Adrenal gland (tissue), 12 donors: ENCODE results near the gene GALNT5. TPM values are rescaled to one million over a fixed set of nuclear protein-coding genes. Genes with fewer than 3 reads are reported as not detected.
"Not testable (repeated sequence)": the region's sequence is repeated elsewhere in the genome, so short reads cannot be mapped to it uniquely, and the experiment has no call there.

Experiments
- DNase-seq, 7 donors: peaks; one replicate each; pipeline ENCODE4 v3.0.0-alpha.2; 2019 to 2020
- H3K27ac ChIP-seq, 5 donors: fragments of 200-600 bp; sonication (generic) in 4 of 5; 1 replicate in 3 of 5; 2 replicates in 2 of 5; pipeline versions ENCODE4 v1.5.1 to v1.8.0; 2016 to 2020; ENCODE audit warnings: mild to moderate bottlenecking in 1 of 5
- H3K27me3 ChIP-seq: fragments of 200-600 bp; 2 replicates; pipeline ENCODE4 v1.8.0; 2021
- H3K36me3 ChIP-seq, 2 donors: fragments of 200-600 bp; replicated peaks in 1 of 2; 1 replicate in 1 of 2; 2 replicates in 1 of 2; pipeline versions ENCODE4 v1.5.1 to v1.8.0; 2018 to 2022
- H3K4me1 ChIP-seq, 2 donors: fragments of 200-600 bp; replicated peaks in 1 of 2; 1 replicate in 1 of 2; 2 replicates in 1 of 2; pipeline versions ENCODE4 v1.5.1 to v1.8.0; 2018 to 2021
- H3K4me3 ChIP-seq, 4 donors: fragments of 200-600 bp; sonication (generic) in 3 of 4; one replicate each; pipeline ENCODE4 v1.5.1; 2016 to 2018
- H3K9me3 ChIP-seq, 3 donors: fragments of 200-600 bp; sonication (generic) in 1 of 3; replicated peaks in 1 of 3; 1 replicate in 2 of 3; 2 replicates in 1 of 3; pipeline versions ENCODE4 v1.5.1 to v1.8.0; 2016 to 2021
- CTCF ChIP-seq, 6 experiments: fragments of 450-650 bp in 4 of 6; fragments of 200-600 bp in 2 of 6; sonication (generic) in 1 of 6; IDR thresholded peaks; 1 replicate in 5 of 6; 2 replicates in 1 of 6; pipeline versions ENCODE4 v1.5.1 to v1.8.0; 2016 to 2021; ENCODE audit warnings: antibody characterized with exemption in 6 of 6, mild to moderate bottlenecking in 2 of 6, moderate library complexity in 1 of 6
- POLR2A ChIP-seq, 2 donors: fragments of 450-650 bp; IDR thresholded peaks; one replicate each; pipeline ENCODE4 v1.6.1; 2017; ENCODE audit warnings: antibody characterized with exemption in 2 of 2, mild to moderate bottlenecking in 2 of 2, moderate library complexity in 1 of 2
- WGBS, 4 donors: extraction: QIAGEN DNeasy Blood & Tissue Kit in 2 of 4; methylation state at CpG; one replicate each; pipeline versions ENCODE4 v1.1.5 to v1.1.7; 2013 to 2017; 5-methylcytosine and 5-hydroxymethylcytosine counted together
- intact Hi-C, 2 donors: fragments of 100-400 bp; cut with DNase I; formaldehyde crosslinking; loops; one replicate each; pipeline versions ENCODE4 v1.14.1 to v1.15.0; 2022 to 2023
- polyA plus RNA-seq, 3 donors: library from polyadenylated mRNA; stranded (reverse); fragments of 200-250 nt in 2 of 3; fragments of 350-450 nt in 1 of 3; fragmentation: Illumina TruSeq in 1 of 3; extraction: RNeasy Lipid Tissue Mini Kit (QIAGEN cat#74804) in 1 of 3; gene quantifications; one replicate each; pipeline ENCODE4 v1.2.3, GENCODE V29; 2013 to 2014
- total RNA-seq, 9 donors: library from RNA; depleted of rRNA in 4 of 9; stranded (reverse); fragments of >200 nt in 4 of 9; fragments of 120-200 nt in 1 of 9; fragmentation: NEBNext Ultra II Directional in 1 of 9; extraction: Animal tissue kit (Norgen Biotek cat#: 25700) in 1 of 9; gene quantifications; one replicate each; pipeline versions ENCODE4 v1.1.0 to v1.2.4, GENCODE V29; 2013 to 2023
- donor health status: healthy with polysubstance abuse.
- donor health status: Bipolar disorder and iron deficiency.
- donor health status: DM: yes; HTN: yes; CAD: no.
- donor health status: DM: no; HTN: no; CAD: no.
- donor health status: DM: no; HTN: no; CAD: no.
- donor health status: DM: yes; HTN: yes; CAD: no.

Gene GALNT5
- total and polyA plus RNA-seq, 12 donors = under 0.01 to 0.22 (median 0.07) TPM; not detected in 3

- Histone ChIP-seq H3K4me3 (no peak overlapping the region), H3K9me3 (no peaks in the 10 kb centered on the region), H3K27me3 (no peaks in the 10 kb centered on the region), H3K36me3 (no peaks in the 10 kb centered on the region), H3K27ac (no peak overlapping the region), H3K4me1 (no peaks in the 10 kb centered on the region)
- DNase-seq = no peak
- intact Hi-C loops = no loop called here
- 50 to 75% (median 69%) methylated on average over 2 of the region's 2 CpGs for WGBS, 4 donors
- TF ChIP-seq POLR2A (IDR thresholded peaks at IDR 0.05) (no peak), CTCF (IDR thresholded peaks at IDR 0.05) (no peak)
These were observed 38.6 kb upstream of the GALNT5 start for GRCh38 chr2:157218911-157219310.

GRCh38 chr2:157220502-157220901 is 37.0 kb upstream of the GALNT5 start:
- WGBS, 4 donors = 50 to 61% (median 57%) methylated on average over 1 of the region's 1 CpG
- no peaks in the 10 kb centered on the region for H3K27me3 ChIP-seq
- intact Hi-C loops = no loop called here
- H3K4me3 ChIP-seq = no peak overlapping the region
- H3K4me1 ChIP-seq = no peaks in the 10 kb centered on the region
- H3K36me3 ChIP-seq = no peaks in the 10 kb centered on the region
- TF ChIP-seq CTCF (IDR thresholded peaks at IDR 0.05) (no peak), POLR2A (IDR thresholded peaks at IDR 0.05) (no peak)
- no peak overlapping the region for H3K27ac ChIP-seq
- DNase-seq = no peak
- no peaks in the 10 kb centered on the region for H3K9me3 ChIP-seq

- TF ChIP-seq CTCF (IDR thresholded peaks at IDR 0.05) = no peak
- no peak overlapping the region for H3K4me3 ChIP-seq
- no peaks in the 10 kb centered on the region for H3K9me3 ChIP-seq
- no peaks in the 10 kb centered on the region for H3K36me3 ChIP-seq
- intact Hi-C loops = no loop called here
- no peak overlapping the region for H3K27ac ChIP-seq
- WGBS, 4 donors = 68 to 80% (median 73%) methylated on average over 2 of the region's 2 CpGs
- no peaks in the 10 kb centered on the region for H3K4me1 ChIP-seq
- no peaks in the 10 kb centered on the region for H3K27me3 ChIP-seq
- no peak for DNase-seq
These were observed 36.0 kb upstream of the GALNT5 start for GRCh38 chr2:157221394-157221988.

- no peaks in the 10 kb centered on the region for H3K9me3 ChIP-seq
- H3K27me3 ChIP-seq = no peaks in the 10 kb centered on the region
- no peak overlapping the region for H3K4me3 ChIP-seq
- DNase-seq = no peak
- TF ChIP-seq POLR2A (IDR thresholded peaks at IDR 0.05) = no peak
- no peak for TF ChIP-seq CTCF (IDR thresholded peaks at IDR 0.05)
- H3K27ac ChIP-seq = no peak overlapping the region
- intact Hi-C loops = no loop called here
- WGBS, 4 donors = 71 to 77% (median 74%) methylated on average over 5 of the region's 5 CpGs
- H3K4me1 ChIP-seq = no peaks in the 10 kb centered on the region
- H3K36me3 ChIP-seq = no peaks in the 10 kb centered on the region
These were observed 33.8 kb upstream of the GALNT5 start for GRCh38 chr2:157223624-157224205.

- WGBS, 4 donors = 82 to 90% (median 85%) methylated on average over 2 of the region's 2 CpGs
- intact Hi-C loops, H3K36me3 ChIP-seq, H3K4me1 ChIP-seq, DNase-seq, H3K27ac ChIP-seq, H3K27me3 ChIP-seq, H3K9me3 ChIP-seq, H3K4me3 ChIP-seq: not testable (repeated sequence)
These were observed 33.1 kb upstream of the GALNT5 start for GRCh38 chr2:157224448-157224847.
